Thyroid gland (tissue), 4 donors: ENCODE data around the gene SORCS2. TPM values are rescaled to one million over a fixed set of nuclear protein-coding genes. Genes with fewer than 3 reads are reported as not detected.

Experiments
- DNase-seq, 2 donors: peaks; one replicate each; pipeline ENCODE4 v3.0.0-alpha.2; 2019
- H3K27ac ChIP-seq, 3 donors: fragments of 200-600 bp; sonication (generic); 1 replicate in 2 of 3; 2 replicates in 1 of 3; pipeline ENCODE4 v1.5.1; 2016 to 2019; ENCODE audit warnings: mild to moderate bottlenecking in 1 of 3, moderate library complexity in 1 of 3
- H3K27me3 ChIP-seq: fragments of 200-600 bp; sonication (generic); one replicate; pipeline ENCODE4 v1.5.1; 2019
- H3K36me3 ChIP-seq, 2 donors: fragments of 200-600 bp; sonication (generic); one replicate each; pipeline ENCODE4 v1.5.1; 2016 to 2019
- H3K4me1 ChIP-seq, 2 donors: fragments of 200-600 bp; sonication (generic); one replicate each; pipeline ENCODE4 v1.5.1; 2017 to 2019
- H3K4me3 ChIP-seq, 3 donors: fragments of 200-600 bp; sonication (generic); replicated peaks in 1 of 3; 1 replicate in 2 of 3; 2 replicates in 1 of 3; pipeline ENCODE4 v1.5.1; 2016; ENCODE audit warnings: mild to moderate bottlenecking in 1 of 3
- H3K9me3 ChIP-seq: fragments of 200-600 bp; sonication (generic); one replicate; pipeline ENCODE4 v1.5.1; 2017
- CTCF ChIP-seq, 6 experiments: fragments of 200-600 bp in 3 of 6; fragments of 450-650 bp in 3 of 6; sonication (generic) in 3 of 6; IDR thresholded peaks; one replicate each; pipeline ENCODE4 v1.5.1; 2016 to 2019; ENCODE audit warnings: antibody characterized with exemption in 6 of 6, mild to moderate bottlenecking in 2 of 6, inconsistent platforms in 1 of 6, moderate library complexity in 1 of 6
- POLR2A ChIP-seq, 2 donors: fragments of 450-650 bp; IDR thresholded peaks; one replicate each; pipeline ENCODE4 v1.6.1; 2017; ENCODE audit warnings: antibody characterized with exemption in 2 of 2, mild to moderate bottlenecking in 2 of 2, moderate library complexity in 1 of 2
- WGBS, 2 donors: methylation state at CpG; one replicate each; pipeline ENCODE4 v1.1.5; 2017; 5-methylcytosine and 5-hydroxymethylcytosine counted together
- intact Hi-C: fragments of 100-400 bp; cut with DNase I; formaldehyde crosslinking; loops from one replicate; pipeline ENCODE4 v1.15.1; 2023
- total RNA-seq, 4 donors: library from RNA; depleted of rRNA; stranded (reverse); fragments of >200 nt; gene quantifications; one replicate each; pipeline ENCODE4 v1.2.3, GENCODE V29; 2016

Gene SORCS2
- total RNA-seq, 4 donors from 2014 or later: 1.7 to 13.6 (median 3.6) TPM

GRCh38 chr4:7350396-7350795, 158.1 kb downstream of the SORCS2 start:
- Histone ChIP-seq H3K27ac (no peak overlapping the region), H3K27me3 (no peaks in the 10 kb centered on the region), H3K9me3 (no peaks in the 10 kb centered on the region), H3K4me3 (no peak overlapping the region), H3K36me3 (no peaks in the 10 kb centered on the region), H3K4me1 (no peaks in the 10 kb centered on the region)
- no peak for DNase-seq
- TF ChIP-seq POLR2A (IDR thresholded peaks at IDR 0.05): no peak
- no peak for TF ChIP-seq CTCF (IDR thresholded peaks at IDR 0.05)
- intact Hi-C loops: no loop called here
- 89 to 91% methylated on average over 3 to 5 of the region's 6 CpGs for WGBS, 2 donors

- no peaks in the 10 kb centered on the region for H3K4me1 ChIP-seq
- no peaks in the 10 kb centered on the region for H3K36me3 ChIP-seq
- no peaks in the 10 kb centered on the region for H3K27me3 ChIP-seq
- no peak for TF ChIP-seq POLR2A (IDR thresholded peaks at IDR 0.05)
- TF ChIP-seq CTCF (IDR thresholded peaks at IDR 0.05): no peak
- no peak overlapping the region for H3K4me3 ChIP-seq
- H3K27ac ChIP-seq: no peak overlapping the region
- no peak for DNase-seq
- 82 to 90% methylated on average over 8 to 12 of the region's 12 CpGs for WGBS, 2 donors
- H3K9me3 ChIP-seq: no peaks in the 10 kb centered on the region
- intact Hi-C loops: no loop called here
Observed at GRCh38 chr4:7351014-7351413, 158.7 kb downstream of the SORCS2 start.

- DNase-seq: no peak
- intact Hi-C loops: no loop called here
- no peak overlapping the region for H3K27ac ChIP-seq
- WGBS, 2 donors: 80 to 82% methylated on average over 6 of the region's 6 CpGs
- no peak overlapping the region for H3K4me3 ChIP-seq
- no peaks in the 10 kb centered on the region for H3K36me3 ChIP-seq
- TF ChIP-seq POLR2A (IDR thresholded peaks at IDR 0.05): no peak
- TF ChIP-seq CTCF (IDR thresholded peaks at IDR 0.05): no peak
- H3K4me1 ChIP-seq: no peaks in the 10 kb centered on the region
- H3K9me3 ChIP-seq: no peaks in the 10 kb centered on the region
- no peaks in the 10 kb centered on the region for H3K27me3 ChIP-seq
Observed at GRCh38 chr4:7352486-7352885, 160.1 kb downstream of the SORCS2 start.

- H3K4me1 ChIP-seq: peaks cover 4 to 6% of the 10 kb centered on the region in 2 donors
- 89 to 97% methylated on average over 6 to 7 of the region's 7 CpGs for WGBS, 2 donors
- intact Hi-C loops: no loop called here
- TF ChIP-seq CTCF (IDR thresholded peaks at IDR 0.05) (no peak), POLR2A (IDR thresholded peaks at IDR 0.05) (no peak)
- no peak overlapping the region for H3K27ac ChIP-seq
- no peaks in the 10 kb centered on the region for H3K27me3 ChIP-seq
- no peaks in the 10 kb centered on the region for H3K9me3 ChIP-seq
- no peak for DNase-seq
- H3K4me3 ChIP-seq: no peak overlapping the region
- no peaks in the 10 kb centered on the region for H3K36me3 ChIP-seq
Observed at GRCh38 chr4:7353046-7353790, 160.9 kb downstream of the SORCS2 start.

- intact Hi-C loops: no loop called here
- Histone ChIP-seq H3K27me3 (no peaks in the 10 kb centered on the region), H3K4me1 (peaks cover 9 to 12% of the 10 kb centered on the region in 2 donors), H3K36me3 (no peaks in the 10 kb centered on the region), H3K9me3 (no peaks in the 10 kb centered on the region), H3K27ac (no peak overlapping the region), H3K4me3 (no peak overlapping the region)
- DNase-seq: no peak
- 90 to 95% methylated on average over 14 to 17 of the region's 17 CpGs for WGBS, 2 donors
- TF ChIP-seq CTCF (IDR thresholded peaks at IDR 0.05): no peak
- TF ChIP-seq POLR2A (IDR thresholded peaks at IDR 0.05): no peak
Observed at GRCh38 chr4:7353846-7354610, 161.7 kb downstream of the SORCS2 start.
